NCI-H748 (cell line): ENCODE measurements around the gene HACL1.
A peak's percentile ranks its signal among the peaks of the same experiment; 100 is the strongest.
"Not testable (repeated sequence)": the region's sequence is repeated elsewhere in the genome, so short reads cannot be mapped to it uniquely, and the experiment has no call there.

Source experiments
- DNase-seq: peaks from one replicate; lab custom pipeline; 2025; ENCODE audit not compliant: unreplicated experiment; lab: John Stamatoyannopoulos, UW

The HACL1 gene

DNA sequence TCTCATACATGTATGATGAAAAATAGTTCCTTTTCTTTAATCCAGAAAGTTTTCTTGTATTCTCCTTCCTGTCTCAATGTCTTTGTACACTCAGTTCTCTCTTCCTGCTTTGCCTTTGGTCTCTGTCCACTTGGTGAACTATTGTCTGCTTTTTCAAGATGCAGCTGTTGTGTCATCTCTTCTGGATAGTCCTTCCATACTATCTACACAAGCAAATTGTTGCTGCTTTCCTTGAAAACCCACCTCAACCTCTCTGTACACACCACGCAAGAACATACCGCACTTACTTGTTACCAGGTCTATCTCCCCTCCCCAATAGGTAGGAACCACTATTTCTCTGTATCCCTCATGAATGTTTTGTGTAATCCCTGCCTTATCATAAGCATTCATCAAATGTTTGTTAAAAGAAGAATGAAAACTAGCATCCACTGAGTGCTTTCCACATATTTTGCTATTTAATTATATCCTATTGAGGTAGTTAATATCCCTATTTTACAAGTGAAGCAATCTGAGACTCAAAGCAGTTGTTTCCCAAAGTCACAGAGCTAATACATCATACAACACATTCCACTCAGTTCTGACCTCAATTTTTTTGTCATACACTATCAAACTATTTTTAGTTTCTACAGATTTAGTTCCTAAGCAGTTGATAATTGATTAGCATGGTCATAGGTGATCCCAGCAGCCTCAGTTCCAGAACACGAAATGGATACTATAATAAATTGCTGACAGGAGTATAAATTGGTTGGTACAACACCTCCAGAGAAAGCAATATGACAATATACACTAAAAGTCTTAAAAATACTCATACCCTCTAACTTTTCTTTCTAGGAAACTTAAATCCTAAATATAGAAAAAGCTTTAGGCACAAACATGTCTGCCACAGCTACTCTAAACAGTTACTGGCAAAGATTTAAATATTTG, 19.6 kb downstream of the HACL1 start:
- no peak for DNase-seq

DNA sequence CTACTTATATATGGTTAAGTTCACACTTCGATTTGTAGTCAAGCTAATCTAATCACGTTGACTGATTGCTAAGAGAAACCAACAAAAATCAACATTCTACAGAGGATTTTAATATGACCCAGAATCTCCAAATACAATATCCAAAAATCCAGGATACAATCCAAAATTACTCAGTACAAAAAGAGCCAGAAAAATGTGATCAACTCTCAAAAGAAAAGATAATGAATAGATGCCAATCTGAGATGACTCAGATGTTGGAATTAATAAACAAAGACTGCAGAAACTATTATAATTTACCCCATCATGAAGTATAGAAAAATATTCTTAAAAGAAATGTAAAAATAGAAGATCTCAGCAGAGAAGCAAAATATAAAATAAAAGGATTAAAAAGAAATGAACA, 22.3 kb downstream of the HACL1 start:
- DNase-seq, result no peak

DNA sequence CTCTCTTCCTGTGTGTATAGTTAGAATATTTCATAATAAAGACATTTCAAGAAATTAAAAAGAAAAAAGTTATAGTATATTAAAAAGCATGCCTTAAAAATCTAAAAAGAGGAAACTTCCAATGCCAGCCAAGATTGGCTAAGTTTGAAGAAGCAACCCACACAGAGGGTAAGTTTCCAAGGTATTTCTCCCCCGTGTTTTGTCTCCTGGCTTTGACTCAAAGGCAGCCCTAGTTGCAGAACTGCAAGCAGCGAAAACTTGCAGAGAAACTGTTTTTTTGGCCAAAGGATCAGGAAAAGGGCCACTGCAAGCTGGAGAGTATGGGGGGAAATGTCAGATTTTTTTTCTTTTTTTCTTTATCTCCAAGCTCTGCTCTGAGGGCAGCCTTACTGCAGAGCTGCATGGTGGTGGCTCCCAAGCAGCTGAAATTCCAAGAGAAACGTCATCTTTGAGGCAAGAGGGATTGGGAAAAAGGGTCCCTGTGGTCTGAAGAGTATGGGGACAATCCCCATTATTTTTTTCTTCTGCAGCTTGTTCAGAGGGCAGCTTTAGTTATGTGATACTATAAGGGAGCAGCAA, 23.0 kb downstream of the HACL1 start:
- DNase-seq, result no peak

GRCh38 chr3:15576475-15576874, 24.9 kb downstream of the HACL1 start:
- DNase-seq, result no peak

- no peak for DNase-seq
These were observed 25.9 kb downstream of the HACL1 start for GRCh38 chr3:15575446-15575845.

GRCh38 chr3:15572138-15572537, 29.2 kb downstream of the HACL1 start:
- no peak for DNase-seq

GRCh38 chr3:15563190-15563589, 38.2 kb downstream of the HACL1 start:
- no peak for DNase-seq

DNA sequence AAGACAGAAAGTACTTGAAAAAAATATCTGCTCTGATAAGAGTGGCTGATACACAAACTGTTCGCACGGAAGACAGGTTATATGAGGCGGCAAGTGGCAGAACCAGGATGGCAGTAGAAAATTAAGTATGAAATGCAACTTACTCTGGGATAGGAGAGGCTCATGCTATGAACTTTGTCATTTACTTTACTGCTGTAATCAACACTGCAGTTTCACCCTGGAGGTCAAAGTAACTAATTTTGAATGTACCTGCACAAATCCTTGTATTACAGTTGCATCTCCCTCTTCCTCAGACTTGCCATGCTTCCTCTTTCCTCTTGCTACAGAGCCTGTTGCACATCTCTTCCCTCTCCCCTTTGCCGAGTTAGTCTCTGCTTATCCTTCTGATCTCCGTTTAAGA, 38.8 kb downstream of the HACL1 start:
- no peak for DNase-seq

- no peak for DNase-seq
These were observed 42.8 kb downstream of the HACL1 start for GRCh38 chr3:15558581-15558980.

DNA sequence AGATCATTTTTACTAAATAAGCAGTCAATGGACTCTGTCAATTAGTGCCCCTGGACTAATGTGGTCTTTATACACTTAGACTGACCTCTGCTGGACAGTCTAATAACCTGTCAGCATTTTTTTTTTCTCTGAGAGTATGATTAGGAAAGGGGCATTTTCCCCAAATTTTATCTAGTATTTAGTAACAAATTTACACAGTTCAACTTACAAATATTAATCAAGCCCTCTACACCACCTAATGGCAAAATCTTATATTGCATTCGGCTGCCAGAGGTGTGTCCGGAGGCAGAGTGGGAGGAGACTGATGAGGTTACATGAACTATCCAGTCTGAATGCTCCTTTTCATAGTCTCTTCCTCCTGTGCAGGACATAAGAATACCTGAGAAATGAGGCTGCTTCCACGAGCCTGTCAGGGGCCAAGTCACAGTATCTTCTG, 43.8 kb downstream of the HACL1 start:
- peak; percentile 29 for DNase-seq

GRCh38 chr3:15556512-15556911, 44.9 kb downstream of the HACL1 start:
- no peak for DNase-seq

- DNase-seq, result no peak
These were observed 47.6 kb downstream of the HACL1 start for GRCh38 chr3:15553749-15554148.

DNA sequence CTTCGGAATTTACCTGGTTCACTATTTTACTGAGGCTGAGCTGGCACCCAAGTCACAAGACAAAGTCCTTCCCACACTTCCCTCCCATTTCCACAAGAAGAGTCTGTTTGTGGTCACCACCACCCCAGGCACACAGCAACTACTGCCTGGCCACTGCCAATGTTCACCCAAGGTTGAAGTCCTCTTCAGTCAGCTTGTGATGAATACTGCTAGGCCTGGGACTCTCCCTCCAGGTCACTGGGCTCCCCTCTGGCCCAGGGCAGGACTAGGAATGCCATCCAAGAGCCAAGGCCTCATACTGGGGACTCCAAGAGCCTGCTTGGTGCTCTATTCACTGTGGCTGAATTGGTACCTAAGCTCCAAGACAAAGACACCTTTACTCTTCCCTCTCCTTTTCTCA, 49.5 kb downstream of the HACL1 start:
- no peak for DNase-seq

DNA sequence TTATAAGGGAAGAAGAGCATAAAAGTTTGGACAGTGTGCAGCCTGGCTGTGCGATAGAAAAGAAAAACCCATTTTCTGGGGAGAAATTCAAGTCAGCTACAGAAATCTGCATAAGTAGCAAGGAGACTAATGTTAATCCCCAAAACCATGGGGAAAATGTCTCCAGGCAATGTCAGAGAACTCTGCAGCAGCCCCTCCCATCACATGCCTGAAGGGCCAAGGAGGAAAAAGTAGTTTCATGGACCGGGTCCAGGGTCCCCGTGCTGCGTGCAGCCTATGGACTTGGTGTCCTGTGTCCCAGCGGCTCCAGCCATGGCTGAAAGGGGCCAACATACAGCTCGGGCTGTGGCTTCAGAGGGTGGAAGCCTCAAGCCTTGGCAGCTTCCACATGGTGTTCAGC, 51.5 kb downstream of the HACL1 start:
- no peak for DNase-seq

DNA sequence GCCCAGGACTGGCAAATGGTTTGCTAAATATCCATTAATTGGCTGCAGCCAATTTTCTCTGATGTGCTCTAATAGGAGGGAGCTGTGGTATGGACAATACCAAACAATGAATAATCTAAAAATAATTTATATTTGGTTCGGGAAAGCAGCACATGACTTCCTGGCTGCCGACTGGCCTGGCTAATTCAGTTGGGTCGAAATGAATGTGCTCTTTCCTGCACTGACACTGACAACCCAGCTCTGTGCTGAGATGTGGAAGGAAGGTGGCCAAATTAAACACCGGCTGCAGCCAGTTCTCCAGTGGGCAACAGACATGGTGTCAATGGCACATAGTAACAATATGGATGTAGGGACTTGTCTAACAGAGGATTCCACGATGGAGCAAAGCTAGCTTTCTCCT, 58.8 kb downstream of the HACL1 start:
- no peak for DNase-seq

GRCh38 chr3:15541371-15541770, 60.0 kb downstream of the HACL1 start:
- DNase-seq, result no peak

DNA sequence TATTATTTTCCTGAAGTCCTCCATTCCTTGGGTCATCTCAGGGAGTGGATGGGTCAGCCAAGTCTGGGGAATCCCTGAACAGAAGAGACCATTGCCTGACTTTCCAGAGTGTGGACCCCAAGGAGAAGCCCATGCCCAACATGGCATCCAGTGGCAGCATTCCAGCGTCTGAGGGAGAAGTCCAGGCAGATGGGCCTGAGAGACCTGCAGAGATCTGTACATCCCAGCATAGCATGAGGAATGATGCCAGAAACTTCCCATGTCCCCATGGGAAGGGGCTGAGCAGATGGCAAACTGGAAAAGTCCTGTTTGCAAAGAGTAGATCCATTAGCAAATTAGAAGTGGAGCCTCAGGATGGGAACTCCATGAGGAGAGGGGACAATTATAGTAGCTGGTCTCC, 62.3 kb downstream of the HACL1 start:
- no peak for DNase-seq

DNA sequence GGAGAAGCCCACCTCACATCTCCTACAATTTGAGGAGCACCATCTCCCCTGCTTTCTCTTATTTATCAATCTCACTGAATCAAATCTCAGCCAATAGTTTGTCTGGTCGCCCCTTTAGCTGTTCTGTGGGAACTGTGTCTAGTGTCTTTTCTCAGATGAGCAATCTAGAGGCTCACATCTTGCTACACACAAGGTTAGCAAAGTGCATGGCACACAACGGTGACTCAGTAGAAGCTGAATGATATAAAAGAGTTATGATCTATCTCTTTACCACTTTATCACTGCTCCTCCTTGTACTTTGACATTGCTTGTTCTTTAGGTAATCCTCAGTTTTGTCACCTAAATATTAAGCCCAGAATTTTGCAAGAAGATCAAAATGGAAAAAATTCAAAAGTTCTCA, 63.0 kb downstream of the HACL1 start:
- no peak for DNase-seq

DNA sequence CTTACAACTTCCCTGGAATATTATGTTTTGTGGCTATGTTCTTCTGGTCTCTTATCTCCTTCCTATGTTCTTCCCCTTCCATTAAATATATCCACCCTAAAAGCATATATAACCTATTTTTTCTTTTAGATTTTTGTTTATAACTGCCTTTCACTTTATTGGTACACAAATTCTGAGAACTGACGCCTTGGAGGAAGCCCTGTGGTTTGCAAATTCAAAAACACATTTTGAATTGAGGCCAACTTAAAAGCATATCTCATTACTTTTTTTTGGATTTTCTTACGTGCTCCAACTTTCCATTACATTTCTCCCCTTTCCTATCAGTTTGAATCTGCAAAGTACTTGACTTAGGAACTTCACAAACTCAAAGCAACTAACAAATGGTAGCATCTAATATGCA, 64.5 kb downstream of the HACL1 start:
- DNase-seq, result no peak

GRCh38 chr3:15535732-15536131, 65.6 kb downstream of the HACL1 start:
- no peak for DNase-seq

- DNase-seq, result not testable (repeated sequence)
These were observed 68.8 kb downstream of the HACL1 start for GRCh38 chr3:15532614-15533013.

DNA sequence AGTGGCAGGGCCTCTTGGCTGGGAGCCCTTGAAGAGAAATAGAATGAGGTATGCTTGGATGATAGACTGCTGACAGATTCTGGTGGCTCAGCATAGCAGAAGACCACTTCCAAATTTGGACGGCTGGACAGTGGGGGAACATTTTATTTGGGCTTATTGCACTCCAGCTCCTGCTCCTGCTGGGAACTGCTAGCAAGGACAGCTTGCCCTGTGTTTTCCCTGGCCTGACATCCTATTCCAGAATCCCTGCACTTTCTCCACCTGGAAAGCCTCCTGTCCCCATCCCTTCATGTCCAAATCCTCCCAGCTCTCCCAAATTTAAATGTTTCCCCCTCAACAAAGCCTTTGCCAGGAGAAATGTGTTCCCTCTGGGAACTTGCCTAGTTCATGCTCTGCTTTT, 70.0 kb downstream of the HACL1 start:
- no peak for DNase-seq
